ENCODE measurements around the gene ZBTB7C. TPM values are rescaled to one million over a fixed set of nuclear protein-coding genes. Genes with fewer than 3 reads are reported as not detected.

ZBTB7C gene
- total and polyA plus RNA-seq, 5 donors from 2014 or later: not detected

- Mint-ChIP-seq H3K4me1 (no peaks in the 10 kb centered on the region), H3K4me3 (no peak overlapping the region), H3K36me3 (no peaks in the 10 kb centered on the region), H3K9me3 (peaks cover 0 to 2% (median 0%) of the 10 kb centered on the region in 7 donors), H3K27ac (no peak overlapping the region), H3K27me3 (peaks cover 20% of the 10 kb centered on the region)
- Histone ChIP-seq H3K36me3 (ENCODE audit: control insufficient read depth, insufficient read depth, low read length) (no peaks in the 10 kb centered on the region), H3K4me1 (ENCODE audit: control insufficient read depth, insufficient read depth, low read length, poor library complexity, severe bottlenecking) (no peaks in the 10 kb centered on the region), H3K4me3 (ENCODE audit: low read depth, low read length) (no peak overlapping the region), H3K9me3 (ENCODE audit: control insufficient read depth in 2 of 2, low read length in 2 of 2) (no peaks in the 10 kb centered on the region), H3K27me3 (ENCODE audit: control insufficient read depth, insufficient read depth, low read length) (peaks cover 1% of the 10 kb centered on the region), H3K27ac (ENCODE audit: insufficient read depth, low read length, poor library complexity, severe bottlenecking) (no peak overlapping the region)
- no peak for DNase-seq
- ATAC-seq (ENCODE audit: low read depth in 2 of 2): no peak
Observed at GRCh38 chr18:48430150-48430549, 21.0 kb upstream of the ZBTB7C start.

- H3K4me1 Mint-ChIP-seq: no peaks in the 10 kb centered on the region
- Histone ChIP-seq H3K36me3 (ENCODE audit: control insufficient read depth, insufficient read depth, low read length) (no peaks in the 10 kb centered on the region), H3K27ac (ENCODE audit: insufficient read depth, low read length, poor library complexity, severe bottlenecking) (no peak overlapping the region), H3K27me3 (ENCODE audit: control insufficient read depth, insufficient read depth, low read length) (peaks cover 1% of the 10 kb centered on the region), H3K9me3 (ENCODE audit: control insufficient read depth in 2 of 2, low read length in 2 of 2) (no peaks in the 10 kb centered on the region), H3K4me1 (ENCODE audit: control insufficient read depth, insufficient read depth, low read length, poor library complexity, severe bottlenecking) (no peaks in the 10 kb centered on the region), H3K4me3 (ENCODE audit: low read depth, low read length) (no peak overlapping the region)
- no peak for ATAC-seq (ENCODE audit: low read depth in 2 of 2)
- no peaks in the 10 kb centered on the region for H3K36me3 Mint-ChIP-seq
- H3K9me3 Mint-ChIP-seq: peaks cover 0 to 2% (median 0%) of the 10 kb centered on the region in 7 donors
- no peak overlapping the region for H3K4me3 Mint-ChIP-seq
- DNase-seq: no peak
- peaks cover 31% of the 10 kb centered on the region for H3K27me3 Mint-ChIP-seq
- no peak overlapping the region for H3K27ac Mint-ChIP-seq
Observed at GRCh38 chr18:48428475-48429177, 19.4 kb upstream of the ZBTB7C start.

- Mint-ChIP-seq H3K27me3 (peaks cover 32% of the 10 kb centered on the region), H3K4me1 (no peaks in the 10 kb centered on the region), H3K9me3 (peaks cover 0 to 2% (median 0%) of the 10 kb centered on the region in 7 donors), H3K4me3 (no peak overlapping the region), H3K27ac (no peak overlapping the region), H3K36me3 (no peaks in the 10 kb centered on the region)
- H3K9me3 ChIP-seq (ENCODE audit: control insufficient read depth in 2 of 2, low read length in 2 of 2): no peaks in the 10 kb centered on the region
- no peak overlapping the region for H3K4me3 ChIP-seq (ENCODE audit: low read depth, low read length)
- H3K4me1 ChIP-seq (ENCODE audit: control insufficient read depth, insufficient read depth, low read length, poor library complexity, severe bottlenecking): no peaks in the 10 kb centered on the region
- ATAC-seq (ENCODE audit: low read depth in 2 of 2): no peak
- H3K27me3 ChIP-seq (ENCODE audit: control insufficient read depth, insufficient read depth, low read length): peaks cover 11% of the 10 kb centered on the region
- no peak for DNase-seq
- H3K36me3 ChIP-seq (ENCODE audit: control insufficient read depth, insufficient read depth, low read length): no peaks in the 10 kb centered on the region
- no peak overlapping the region for H3K27ac ChIP-seq (ENCODE audit: insufficient read depth, low read length, poor library complexity, severe bottlenecking)
Observed at GRCh38 chr18:48422947-48423378, 13.8 kb upstream of the ZBTB7C start.

- no peaks in the 10 kb centered on the region for H3K9me3 ChIP-seq (ENCODE audit: control insufficient read depth in 2 of 2, low read length in 2 of 2)
- peaks cover 23% of the 10 kb centered on the region for H3K27me3 ChIP-seq (ENCODE audit: control insufficient read depth, insufficient read depth, low read length)
- DNase-seq (no peak), ATAC-seq (ENCODE audit: low read depth in 2 of 2) (no peak)
- no peak overlapping the region for H3K4me3 Mint-ChIP-seq
- H3K9me3 Mint-ChIP-seq: peaks cover 0 to 2% (median 0%) of the 10 kb centered on the region in 7 donors
- no peak overlapping the region for H3K27ac ChIP-seq (ENCODE audit: insufficient read depth, low read length, poor library complexity, severe bottlenecking)
- no peaks in the 10 kb centered on the region for H3K4me1 Mint-ChIP-seq
- no peaks in the 10 kb centered on the region for H3K36me3 ChIP-seq (ENCODE audit: control insufficient read depth, insufficient read depth, low read length)
- H3K27ac Mint-ChIP-seq: no peak overlapping the region
- no peaks in the 10 kb centered on the region for H3K4me1 ChIP-seq (ENCODE audit: control insufficient read depth, insufficient read depth, low read length, poor library complexity, severe bottlenecking)
- H3K4me3 ChIP-seq (ENCODE audit: low read depth, low read length): no peak overlapping the region
- no peaks in the 10 kb centered on the region for H3K36me3 Mint-ChIP-seq
- peaks cover 37% of the 10 kb centered on the region for H3K27me3 Mint-ChIP-seq
Observed at GRCh38 chr18:48419277-48420022, 10.3 kb upstream of the ZBTB7C start.

DNA sequence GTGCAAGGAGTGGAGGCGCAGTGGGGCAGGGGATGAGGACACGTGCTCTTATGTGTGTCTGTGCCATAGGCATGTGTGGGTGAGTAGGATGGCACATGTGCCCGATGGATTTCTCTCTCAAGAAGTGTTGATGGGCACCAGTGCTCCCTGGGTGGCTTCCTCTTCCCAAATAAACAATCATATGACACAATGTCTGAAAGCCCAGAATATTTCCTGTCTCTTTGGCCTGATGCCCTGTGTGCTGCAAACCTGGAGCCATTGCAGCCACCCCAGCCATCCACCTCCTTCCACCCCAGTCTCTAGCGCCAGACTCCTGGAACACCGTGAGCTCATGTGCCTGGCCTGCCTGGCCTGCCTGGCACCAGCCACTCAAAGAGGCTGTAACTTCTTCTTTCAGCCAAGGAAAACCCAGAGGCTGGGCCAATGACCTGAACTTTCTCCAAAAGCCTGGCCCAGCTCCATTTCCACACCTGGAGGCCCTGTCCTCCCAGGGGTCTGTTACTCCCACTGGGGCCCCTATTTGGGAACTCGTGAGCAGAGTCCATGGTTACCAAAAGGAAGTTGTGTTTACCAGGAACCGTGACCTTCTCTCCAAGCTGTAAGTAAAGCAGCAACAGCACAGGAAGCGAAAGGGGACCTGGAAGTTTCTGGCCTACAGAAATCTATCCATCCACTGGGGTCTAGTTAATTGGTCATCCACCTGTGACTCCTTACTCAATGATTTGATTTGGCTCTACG, 9.5 kb upstream of the ZBTB7C start:
- no peak overlapping the region for H3K4me3 Mint-ChIP-seq
- H3K4me3 ChIP-seq (ENCODE audit: low read depth, low read length): no peak overlapping the region
- ATAC-seq (ENCODE audit: low read depth in 2 of 2): no peak
- H3K27me3 Mint-ChIP-seq: peaks cover 40% of the 10 kb centered on the region
- H3K36me3 ChIP-seq (ENCODE audit: control insufficient read depth, insufficient read depth, low read length): no peaks in the 10 kb centered on the region
- no peaks in the 10 kb centered on the region for H3K4me1 ChIP-seq (ENCODE audit: control insufficient read depth, insufficient read depth, low read length, poor library complexity, severe bottlenecking)
- no peak overlapping the region for H3K27ac Mint-ChIP-seq
- peaks cover 0 to 2% (median 0%) of the 10 kb centered on the region in 7 donors for H3K9me3 Mint-ChIP-seq
- no peaks in the 10 kb centered on the region for H3K9me3 ChIP-seq (ENCODE audit: control insufficient read depth in 2 of 2, low read length in 2 of 2)
- peaks cover 29% of the 10 kb centered on the region for H3K27me3 ChIP-seq (ENCODE audit: control insufficient read depth, insufficient read depth, low read length)
- no peaks in the 10 kb centered on the region for H3K4me1 Mint-ChIP-seq
- no peak for DNase-seq
- no peak overlapping the region for H3K27ac ChIP-seq (ENCODE audit: insufficient read depth, low read length, poor library complexity, severe bottlenecking)
- no peaks in the 10 kb centered on the region for H3K36me3 Mint-ChIP-seq

GRCh38 chr18:48417985-48418384, 8.8 kb upstream of the ZBTB7C start:
- ATAC-seq (ENCODE audit: low read depth in 2 of 2) (no peak), DNase-seq (no peak)
- H3K9me3 ChIP-seq (ENCODE audit: control insufficient read depth in 2 of 2, low read length in 2 of 2): no peaks in the 10 kb centered on the region
- no peak overlapping the region for H3K4me3 ChIP-seq (ENCODE audit: low read depth, low read length)
- peaks cover 33% of the 10 kb centered on the region for H3K27me3 ChIP-seq (ENCODE audit: control insufficient read depth, insufficient read depth, low read length)
- Mint-ChIP-seq H3K9me3 (peaks cover 0 to 2% (median 0%) of the 10 kb centered on the region in 7 donors), H3K36me3 (no peaks in the 10 kb centered on the region), H3K4me3 (no peak overlapping the region), H3K27ac (no peak overlapping the region), H3K4me1 (no peaks in the 10 kb centered on the region), H3K27me3 (peaks cover 39% of the 10 kb centered on the region)
- H3K36me3 ChIP-seq (ENCODE audit: control insufficient read depth, insufficient read depth, low read length): no peaks in the 10 kb centered on the region
- H3K27ac ChIP-seq (ENCODE audit: insufficient read depth, low read length, poor library complexity, severe bottlenecking): no peak overlapping the region
- no peaks in the 10 kb centered on the region for H3K4me1 ChIP-seq (ENCODE audit: control insufficient read depth, insufficient read depth, low read length, poor library complexity, severe bottlenecking)

- Mint-ChIP-seq H3K36me3 (no peaks in the 10 kb centered on the region), H3K4me1 (peaks cover 0 to 10% (median 5%) of the 10 kb centered on the region in 4 donors), H3K27ac (no peak overlapping the region), H3K27me3 (peaks cover 57% of the 10 kb centered on the region), H3K9me3 (peaks cover 0 to 2% (median 0%) of the 10 kb centered on the region in 7 donors), H3K4me3 (no peak overlapping the region)
- Histone ChIP-seq H3K9me3 (ENCODE audit: control insufficient read depth in 2 of 2, low read length in 2 of 2) (no peaks in the 10 kb centered on the region), H3K27ac (ENCODE audit: insufficient read depth, low read length, poor library complexity, severe bottlenecking) (no peak overlapping the region), H3K4me3 (ENCODE audit: low read depth, low read length) (no peak overlapping the region), H3K27me3 (ENCODE audit: control insufficient read depth, insufficient read depth, low read length) (peaks cover 45% of the 10 kb centered on the region), H3K36me3 (ENCODE audit: control insufficient read depth, insufficient read depth, low read length) (no peaks in the 10 kb centered on the region), H3K4me1 (ENCODE audit: control insufficient read depth, insufficient read depth, low read length, poor library complexity, severe bottlenecking) (peaks cover 15% of the 10 kb centered on the region)
- DNase-seq (no peak), ATAC-seq (ENCODE audit: low read depth in 2 of 2) (no peak)
Observed at GRCh38 chr18:48413342-48413741, 4.2 kb upstream of the ZBTB7C start.

Data from CD4-positive, CD25-positive, alpha-beta regulatory T cell (primary cell).